HEK293 (cell line): ENCODE data around the gene MRPL11.

Experiments
- CTCF ChIA-PET: fragments of 350-600 bp; formaldehyde crosslinking; extraction: SDS; loops from one replicate; lab custom pipeline; 2021; ENCODE audit warnings: antibody characterized with exemption; lab: Yijun Ruan, JAX
- POLR2A ChIA-PET: fragments of 300-600 bp; formaldehyde crosslinking; extraction: SDS; loops from one replicate; lab custom pipeline; 2020; ENCODE audit warnings: antibody characterized with exemption, inconsistent platforms; lab: Yijun Ruan, JAX
- H3K27ac ChIP-seq: fragments of 200-500 bp; sonication (Bioruptor generic); 2 replicates; pipeline ENCODE4 v1.5.1; 2014; ENCODE audit warnings: low read depth, low read length, control low read depth, inconsistent platforms; ENCODE audit errors: extremely low read depth
- H3K36me3 ChIP-seq, 2 experiments: fragments of 200-500 bp in 1 of 2; sonication (Bioruptor generic) in 1 of 2; 1 replicate in 1 of 2; 2 replicates in 1 of 2; pipeline ENCODE4 v1.5.1; 2014 to 2017; ENCODE audit warnings: inconsistent platforms in 2 of 2, low read length in 2 of 2; ENCODE audit not compliant: control insufficient read depth in 2 of 2, insufficient read depth in 1 of 2
- H3K4me1 ChIP-seq: fragments of 200-500 bp; sonication (Bioruptor generic); 2 replicates; pipeline ENCODE4 v1.5.1; 2014; ENCODE audit warnings: mild to moderate bottlenecking, low read length, inconsistent platforms; ENCODE audit not compliant: control insufficient read depth, insufficient read depth
- H3K4me3 ChIP-seq: 2 replicates; pipeline ENCODE4 v1.5.1; 2011; ENCODE audit warnings: low read depth, mild to moderate bottlenecking, control low read depth, low read length, moderate library complexity
- H3K9me3 ChIP-seq: fragments of 200-500 bp; sonication (Bioruptor generic); 2 replicates; pipeline ENCODE4 v1.5.1; 2014; ENCODE audit warnings: low read depth, low read length, inconsistent platforms; ENCODE audit not compliant: control insufficient read depth, insufficient read depth
- GLIS2 ChIP-seq: fragments of 450-650 bp; formaldehyde crosslinking; IDR thresholded peaks from 2 replicates; pipeline ENCODE4 v1.5.1; 2016; ENCODE audit warnings: missing biosample characterization, missing genetic modification characterization
- HOXA7 ChIP-seq: sonication (generic); formaldehyde crosslinking; IDR thresholded peaks from 2 replicates; pipeline ENCODE4 v1.8.1; 2022; ENCODE audit warnings: missing genetic modification reagents, borderline replicate concordance
- OSR2 ChIP-seq: fragments of 450-650 bp; formaldehyde crosslinking; IDR thresholded peaks from 2 replicates; pipeline ENCODE4 v1.5.1; 2016; ENCODE audit warnings: missing biosample characterization, missing genetic modification characterization
- ZNF140 ChIP-seq: fragments of 450-650 bp; formaldehyde crosslinking; IDR thresholded peaks from 2 replicates; pipeline ENCODE4 v1.5.1; 2016; ENCODE audit warnings: missing biosample characterization, missing genetic modification characterization
- ZNF16 ChIP-seq: fragments of 450-650 bp; formaldehyde crosslinking; IDR thresholded peaks from 2 replicates; pipeline ENCODE4 v1.5.1; 2016; ENCODE audit warnings: low read depth, missing biosample characterization, missing genetic modification characterization
- ZNF175 ChIP-seq: fragments of 450-650 bp; formaldehyde crosslinking; IDR thresholded peaks from 2 replicates; pipeline ENCODE4 v1.5.1; 2016; ENCODE audit warnings: missing biosample characterization, missing genetic modification characterization
- ZNF202 ChIP-seq: fragments of 450-650 bp; formaldehyde crosslinking; IDR thresholded peaks from 2 replicates; pipeline ENCODE4 v1.5.1; 2016; ENCODE audit warnings: missing biosample characterization, missing genetic modification characterization, borderline replicate concordance
- ZNF510 ChIP-seq: fragments of 450-650 bp; formaldehyde crosslinking; IDR thresholded peaks from 2 replicates; pipeline ENCODE4 v1.5.1; 2018; ENCODE audit warnings: mild to moderate bottlenecking, missing genetic modification characterization, missing biosample characterization; ENCODE audit not compliant: insufficient replicate concordance
- ZNF792 ChIP-seq: fragments of 450-650 bp; formaldehyde crosslinking; IDR thresholded peaks from 2 replicates; pipeline ENCODE4 v1.5.1; 2016; ENCODE audit warnings: missing biosample characterization, missing genetic modification characterization
- ZNF830 ChIP-seq: fragments of 450-650 bp; IDR thresholded peaks from 2 replicates; pipeline ENCODE4 v1.5.0; 2018; ENCODE audit warnings: missing biosample characterization, missing genetic modification characterization, low read depth, mild to moderate bottlenecking, moderate library complexity
- TF ChIP-seq, protein P1 (sequence below): fragments of 450-650 bp; formaldehyde crosslinking; IDR thresholded peaks from 2 replicates; pipeline ENCODE4 v1.5.1; 2016; ENCODE audit warnings: missing biosample characterization, missing genetic modification characterization
- TF ChIP-seq, protein P2 (sequence below): fragments of 450-650 bp; formaldehyde crosslinking; IDR thresholded peaks from 2 replicates; pipeline ENCODE4 v1.5.1; 2017; ENCODE audit warnings: missing biosample characterization, missing genetic modification characterization
- TF ChIP-seq, protein P3 (sequence below): fragments of 450-650 bp; formaldehyde crosslinking; IDR thresholded peaks from 2 replicates; pipeline ENCODE4 v1.5.1; 2017; ENCODE audit warnings: missing biosample characterization, missing genetic modification characterization
- TF ChIP-seq, protein P4 (sequence below): fragments of 450-650 bp; formaldehyde crosslinking; IDR thresholded peaks from 2 replicates; pipeline ENCODE4 v1.5.1; 2016; ENCODE audit warnings: missing biosample characterization, missing genetic modification characterization
- TF ChIP-seq, protein P5 (sequence below): fragments of 450-650 bp; formaldehyde crosslinking; IDR thresholded peaks from 2 replicates; pipeline ENCODE4 v1.5.1; 2016; ENCODE audit warnings: missing biosample characterization, missing genetic modification characterization

The MRPL11 gene

DNA sequence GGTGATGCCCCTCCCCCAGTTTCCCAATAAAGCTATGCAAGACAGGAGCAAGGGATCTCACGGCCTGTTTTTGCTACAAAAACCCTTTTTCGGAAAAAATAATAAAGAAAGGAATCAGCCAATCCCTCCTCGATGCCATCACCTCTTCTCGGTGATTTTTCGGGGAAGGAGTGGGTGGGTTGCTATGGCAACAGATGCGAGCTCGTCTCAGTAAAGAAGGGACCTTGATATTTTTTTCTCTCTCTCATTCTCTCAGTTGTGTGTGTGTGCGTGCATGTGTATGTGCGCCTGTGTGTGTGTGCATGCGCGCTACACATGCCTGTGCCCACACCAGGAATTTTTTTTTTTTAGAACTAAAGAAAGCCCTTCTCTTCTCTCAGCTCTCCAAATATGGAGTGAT lies 21.6 kb downstream of the MRPL11 start:
- Histone ChIP-seq H3K27ac (no peak overlapping the region), H3K4me3 (no peak overlapping the region), H3K9me3 (no peaks in the 10 kb centered on the region), H3K36me3 (no peaks in the 10 kb centered on the region), H3K4me1 (no peaks in the 10 kb centered on the region)
- POLR2A ChIA-PET: interaction anchor here (1.5 kb wide), 1 partner anchor 8 kb away, joined by 6 read pairs; no protein-coding TSS in a partner anchor
- TF ChIP-seq, protein P1, sequence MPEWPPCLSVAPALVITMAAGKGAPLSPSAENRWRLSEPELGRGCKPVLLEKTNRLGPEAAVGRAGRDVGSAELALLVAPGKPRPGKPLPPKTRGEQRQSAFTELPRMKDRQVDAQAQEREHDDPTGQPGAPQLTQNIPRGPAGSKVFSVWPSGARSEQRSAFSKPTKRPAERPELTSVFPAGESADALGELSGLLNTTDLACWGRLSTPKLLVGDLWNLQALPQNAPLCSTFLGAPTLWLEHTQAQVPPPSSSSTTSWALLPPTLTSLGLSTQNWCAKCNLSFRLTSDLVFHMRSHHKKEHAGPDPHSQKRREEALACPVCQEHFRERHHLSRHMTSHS (tag by site-specific recombination): no peak
- TF ChIP-seq ZNF175 (tag by site-specific recombination) (no peak), HOXA7 (CRISPR knock-in tag) (no peak), ZNF202 (no peak), ZNF510 (no peak), ZNF792 (tag by site-specific recombination) (no peak), ZNF16 (no peak), ZNF830 (no peak), ZNF140 (tag by site-specific recombination) (no peak), OSR2 (tag by site-specific recombination) (no peak), GLIS2 (tag by site-specific recombination) (no peak)
- TF ChIP-seq, protein P2, sequence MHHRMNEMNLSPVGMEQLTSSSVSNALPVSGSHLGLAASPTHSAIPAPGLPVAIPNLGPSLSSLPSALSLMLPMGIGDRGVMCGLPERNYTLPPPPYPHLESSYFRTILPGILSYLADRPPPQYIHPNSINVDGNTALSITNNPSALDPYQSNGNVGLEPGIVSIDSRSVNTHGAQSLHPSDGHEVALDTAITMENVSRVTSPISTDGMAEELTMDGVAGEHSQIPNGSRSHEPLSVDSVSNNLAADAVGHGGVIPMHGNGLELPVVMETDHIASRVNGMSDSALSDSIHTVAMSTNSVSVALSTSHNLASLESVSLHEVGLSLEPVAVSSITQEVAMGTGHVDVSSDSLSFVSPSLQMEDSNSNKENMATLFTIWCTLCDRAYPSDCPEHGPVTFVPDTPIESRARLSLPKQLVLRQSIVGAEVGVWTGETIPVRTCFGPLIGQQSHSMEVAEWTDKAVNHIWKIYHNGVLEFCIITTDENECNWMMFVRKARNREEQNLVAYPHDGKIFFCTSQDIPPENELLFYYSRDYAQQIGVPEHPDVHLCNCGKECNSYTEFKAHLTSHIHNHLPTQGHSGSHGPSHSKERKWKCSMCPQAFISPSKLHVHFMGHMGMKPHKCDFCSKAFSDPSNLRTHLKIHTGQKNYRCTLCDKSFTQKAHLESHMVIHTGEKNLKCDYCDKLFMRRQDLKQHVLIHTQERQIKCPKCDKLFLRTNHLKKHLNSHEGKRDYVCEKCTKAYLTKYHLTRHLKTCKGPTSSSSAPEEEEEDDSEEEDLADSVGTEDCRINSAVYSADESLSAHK (tag by site-specific recombination): no peak
- TF ChIP-seq, protein P3, sequence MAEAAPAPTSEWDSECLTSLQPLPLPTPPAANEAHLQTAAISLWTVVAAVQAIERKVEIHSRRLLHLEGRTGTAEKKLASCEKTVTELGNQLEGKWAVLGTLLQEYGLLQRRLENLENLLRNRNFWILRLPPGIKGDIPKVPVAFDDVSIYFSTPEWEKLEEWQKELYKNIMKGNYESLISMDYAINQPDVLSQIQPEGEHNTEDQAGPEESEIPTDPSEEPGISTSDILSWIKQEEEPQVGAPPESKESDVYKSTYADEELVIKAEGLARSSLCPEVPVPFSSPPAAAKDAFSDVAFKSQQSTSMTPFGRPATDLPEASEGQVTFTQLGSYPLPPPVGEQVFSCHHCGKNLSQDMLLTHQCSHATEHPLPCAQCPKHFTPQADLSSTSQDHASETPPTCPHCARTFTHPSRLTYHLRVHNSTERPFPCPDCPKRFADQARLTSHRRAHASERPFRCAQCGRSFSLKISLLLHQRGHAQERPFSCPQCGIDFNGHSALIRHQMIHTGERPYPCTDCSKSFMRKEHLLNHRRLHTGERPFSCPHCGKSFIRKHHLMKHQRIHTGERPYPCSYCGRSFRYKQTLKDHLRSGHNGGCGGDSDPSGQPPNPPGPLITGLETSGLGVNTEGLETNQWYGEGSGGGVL (tag by site-specific recombination): no peak
- TF ChIP-seq, protein P4, sequence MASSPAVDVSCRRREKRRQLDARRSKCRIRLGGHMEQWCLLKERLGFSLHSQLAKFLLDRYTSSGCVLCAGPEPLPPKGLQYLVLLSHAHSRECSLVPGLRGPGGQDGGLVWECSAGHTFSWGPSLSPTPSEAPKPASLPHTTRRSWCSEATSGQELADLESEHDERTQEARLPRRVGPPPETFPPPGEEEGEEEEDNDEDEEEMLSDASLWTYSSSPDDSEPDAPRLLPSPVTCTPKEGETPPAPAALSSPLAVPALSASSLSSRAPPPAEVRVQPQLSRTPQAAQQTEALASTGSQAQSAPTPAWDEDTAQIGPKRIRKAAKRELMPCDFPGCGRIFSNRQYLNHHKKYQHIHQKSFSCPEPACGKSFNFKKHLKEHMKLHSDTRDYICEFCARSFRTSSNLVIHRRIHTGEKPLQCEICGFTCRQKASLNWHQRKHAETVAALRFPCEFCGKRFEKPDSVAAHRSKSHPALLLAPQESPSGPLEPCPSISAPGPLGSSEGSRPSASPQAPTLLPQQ: no peak
- TF ChIP-seq, protein P5, sequence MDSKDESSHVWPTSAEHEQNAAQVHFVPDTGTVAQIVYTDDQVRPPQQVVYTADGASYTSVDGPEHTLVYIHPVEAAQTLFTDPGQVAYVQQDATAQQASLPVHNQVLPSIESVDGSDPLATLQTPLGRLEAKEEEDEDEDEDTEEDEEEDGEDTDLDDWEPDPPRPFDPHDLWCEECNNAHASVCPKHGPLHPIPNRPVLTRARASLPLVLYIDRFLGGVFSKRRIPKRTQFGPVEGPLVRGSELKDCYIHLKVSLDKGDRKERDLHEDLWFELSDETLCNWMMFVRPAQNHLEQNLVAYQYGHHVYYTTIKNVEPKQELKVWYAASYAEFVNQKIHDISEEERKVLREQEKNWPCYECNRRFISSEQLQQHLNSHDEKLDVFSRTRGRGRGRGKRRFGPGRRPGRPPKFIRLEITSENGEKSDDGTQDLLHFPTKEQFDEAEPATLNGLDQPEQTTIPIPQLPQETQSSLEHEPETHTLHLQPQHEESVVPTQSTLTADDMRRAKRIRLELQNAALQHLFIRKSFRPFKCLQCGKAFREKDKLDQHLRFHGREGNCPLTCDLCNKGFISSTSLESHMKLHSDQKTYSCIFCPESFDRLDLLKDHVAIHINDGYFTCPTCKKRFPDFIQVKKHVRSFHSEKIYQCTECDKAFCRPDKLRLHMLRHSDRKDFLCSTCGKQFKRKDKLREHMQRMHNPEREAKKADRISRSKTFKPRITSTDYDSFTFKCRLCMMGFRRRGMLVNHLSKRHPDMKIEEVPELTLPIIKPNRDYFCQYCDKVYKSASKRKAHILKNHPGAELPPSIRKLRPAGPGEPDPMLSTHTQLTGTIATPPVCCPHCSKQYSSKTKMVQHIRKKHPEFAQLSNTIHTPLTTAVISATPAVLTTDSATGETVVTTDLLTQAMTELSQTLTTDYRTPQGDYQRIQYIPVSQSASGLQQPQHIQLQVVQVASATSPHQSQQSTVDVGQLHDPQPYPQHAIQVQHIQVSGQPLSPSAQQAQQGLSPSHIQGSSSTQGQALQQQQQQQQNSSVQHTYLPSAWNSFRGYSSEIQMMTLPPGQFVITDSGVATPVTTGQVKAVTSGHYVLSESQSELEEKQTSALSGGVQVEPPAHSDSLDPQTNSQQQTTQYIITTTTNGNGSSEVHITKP (tag by site-specific recombination): no peak
- CTCF ChIA-PET: interaction anchor here (0.6 to 4.0 kb wide), 7 partner anchors 9 to 1178 kb away, joined by 3 to 50 read pairs (median 5); partner anchors contain the start of gene MRPL11
